Measurements from ENCODE around the gene GOLGA8A. TPM values are rescaled to one million over a fixed set of nuclear protein-coding genes. Genes with fewer than 3 reads are reported as not detected.
"Not testable (repeated sequence)": the region's sequence is repeated elsewhere in the genome, so short reads cannot be mapped to it uniquely, and the experiment has no call there.

Gene GOLGA8A
- total RNA-seq, 1 donor from 2014 or later = 37.2 TPM

DNA sequence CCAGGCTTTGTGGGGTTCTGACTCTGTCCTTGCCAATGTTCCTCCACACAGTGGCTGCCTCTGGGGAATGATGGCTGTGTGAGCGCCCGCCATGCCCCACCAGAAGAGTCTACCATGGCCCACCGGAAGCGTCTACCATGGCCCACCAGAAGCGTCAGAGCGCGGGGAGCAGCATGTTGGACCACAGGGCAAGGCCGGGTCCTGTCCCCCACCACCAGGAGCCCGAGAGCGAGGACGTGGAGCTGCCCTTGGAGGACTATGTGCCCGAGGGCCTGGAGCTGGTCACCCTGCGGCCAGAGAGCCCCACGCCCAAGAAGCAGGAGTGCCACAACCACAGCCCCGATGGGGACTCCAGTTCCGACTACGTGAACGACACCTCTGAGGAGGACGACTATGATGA lies 28.1 kb downstream of the GOLGA8A start:
- DNase-seq (ENCODE audit: extremely low read depth, low read depth, low spot score) = not testable (repeated sequence)

DNA sequence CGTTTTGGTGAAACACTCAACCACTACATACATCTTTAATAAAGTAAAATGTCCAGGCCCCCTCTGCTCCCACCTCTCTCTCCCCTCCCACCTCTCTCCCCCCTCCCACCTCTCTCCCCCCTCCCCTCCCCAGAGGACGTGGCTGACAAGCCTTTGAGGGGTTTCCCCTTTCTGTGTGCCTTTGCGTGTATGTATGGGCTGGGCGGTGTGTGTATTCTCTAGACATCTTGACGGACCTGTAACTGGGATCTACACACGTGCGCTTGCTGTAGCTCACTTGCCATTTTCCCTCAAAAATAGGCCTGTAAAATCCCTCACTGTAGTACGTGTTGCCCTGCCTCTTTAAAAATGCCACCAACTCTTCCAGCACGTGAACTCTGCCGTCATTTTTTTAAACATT lies 28.6 kb downstream of the GOLGA8A start:
- DNase-seq (ENCODE audit: extremely low read depth, low read depth, low spot score) = not testable (repeated sequence)

DNA sequence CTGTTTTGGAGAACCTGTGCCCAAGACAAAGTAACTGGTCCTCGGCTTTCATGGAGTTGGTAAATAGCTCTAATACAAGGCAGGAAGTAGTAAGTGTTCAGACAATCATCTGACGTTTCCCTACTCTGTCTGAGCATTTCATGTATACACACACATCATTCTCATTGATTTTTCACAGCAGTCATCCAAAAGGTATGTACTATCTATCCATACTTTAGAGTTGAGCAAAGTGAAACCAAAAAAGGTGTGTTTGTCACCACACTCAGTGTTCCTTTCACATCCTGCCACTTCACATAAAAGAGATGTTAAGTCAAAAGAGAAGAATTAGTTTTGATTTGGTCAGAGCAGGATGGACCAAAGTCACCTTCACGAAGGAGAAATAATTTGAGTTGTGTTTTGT lies 33.7 kb downstream of the GOLGA8A start:
- not testable (repeated sequence) for DNase-seq (ENCODE audit: extremely low read depth, low read depth, low spot score)

DNA sequence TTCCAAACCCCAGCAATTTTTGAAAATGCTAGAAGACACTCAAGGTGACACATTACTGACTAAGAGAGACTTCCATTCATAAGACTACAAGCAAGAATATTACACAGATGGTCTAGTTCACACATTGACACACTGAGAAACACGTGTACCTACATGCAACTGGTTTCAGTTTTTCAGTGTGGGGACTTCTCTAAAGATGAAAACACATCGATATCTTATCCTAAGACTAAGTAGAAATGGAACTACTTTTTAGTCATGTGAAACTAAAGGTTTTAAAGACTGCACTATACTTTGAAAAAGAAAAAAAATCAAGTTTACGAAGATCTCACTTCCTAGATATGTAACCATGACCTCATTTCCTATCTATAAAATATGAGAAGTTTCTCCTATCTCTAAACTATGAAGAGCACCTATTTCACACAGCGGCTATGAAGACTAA lies 34.4 kb downstream of the GOLGA8A start:
- not testable (repeated sequence) for DNase-seq (ENCODE audit: extremely low read depth, low read depth, low spot score)

DNA sequence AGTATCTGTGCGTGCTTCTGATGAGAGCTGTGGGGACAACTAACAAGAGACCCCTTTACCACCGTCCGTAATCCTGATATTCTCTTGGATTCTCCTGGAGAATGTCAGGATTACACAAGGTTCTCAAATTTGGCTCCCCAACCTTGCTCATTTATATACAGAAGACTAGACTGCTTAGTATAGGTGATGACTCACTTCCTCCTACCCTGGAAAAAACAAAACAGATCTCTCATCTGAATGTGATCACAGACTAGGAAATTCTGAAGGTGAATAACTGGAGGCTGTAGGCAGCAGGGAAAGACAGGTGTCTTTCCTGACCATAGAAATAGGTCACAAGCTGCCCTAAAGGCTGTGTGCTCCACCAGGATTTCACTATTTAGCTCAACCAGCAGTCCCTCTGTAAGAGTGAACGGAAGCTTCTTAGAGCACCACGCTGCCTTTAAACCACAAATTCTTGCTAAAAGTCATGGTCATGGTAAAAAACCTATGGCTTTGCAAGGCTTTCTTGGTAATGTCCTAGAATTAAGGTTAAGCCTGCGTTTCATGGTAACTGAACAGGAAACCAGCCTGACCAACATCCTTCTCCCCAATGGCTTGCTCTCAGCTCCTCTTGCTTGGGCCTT lies 39.9 kb downstream of the GOLGA8A start:
- not testable (repeated sequence) for DNase-seq (ENCODE audit: extremely low read depth, low read depth, low spot score)

DNA sequence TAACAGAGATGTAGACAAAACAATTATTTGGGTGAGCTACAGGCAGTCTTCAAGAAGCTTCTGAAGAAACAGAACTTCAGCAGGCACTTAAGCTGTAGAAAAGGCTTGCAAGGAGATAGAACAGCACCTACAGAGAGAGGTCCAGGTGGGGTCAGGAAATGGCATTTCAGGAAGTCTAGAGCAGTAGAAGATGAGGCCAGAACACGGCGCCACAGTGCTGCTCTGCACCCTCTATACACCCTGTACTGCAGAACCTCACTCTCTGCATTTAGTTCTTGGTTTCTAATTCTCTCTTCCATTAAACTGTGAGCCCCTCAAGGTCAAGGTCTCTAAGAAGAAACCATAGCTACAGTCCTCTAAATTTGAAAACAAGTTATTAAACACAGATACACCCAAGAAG lies 44.6 kb downstream of the GOLGA8A start:
- DNase-seq (ENCODE audit: extremely low read depth, low read depth, low spot score) = not testable (repeated sequence)

DNA sequence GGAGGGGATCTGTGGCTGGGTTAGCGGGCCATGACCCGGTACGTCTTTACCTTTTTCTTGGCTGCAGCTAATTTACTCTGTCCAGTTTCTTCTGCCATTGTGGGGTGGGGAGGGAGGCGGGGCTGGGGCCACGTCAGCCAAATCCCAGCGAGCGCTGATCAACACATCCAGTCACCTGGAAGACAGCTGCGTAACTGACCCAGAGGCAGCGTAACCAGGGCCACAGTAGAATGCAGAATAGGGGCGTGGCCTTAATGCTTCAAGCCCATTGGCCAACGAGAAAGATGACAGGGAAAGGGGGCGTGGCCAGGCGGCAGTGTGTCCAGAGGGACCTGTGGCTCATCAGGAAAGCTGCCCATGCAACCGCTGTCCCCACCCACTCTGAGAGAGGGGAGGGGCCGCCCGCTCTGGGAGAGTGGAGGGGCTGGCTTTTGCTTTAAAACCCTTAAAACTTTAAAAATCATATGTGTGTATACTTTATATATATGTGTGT lies 48.0 kb downstream of the GOLGA8A start:
- DNase-seq (ENCODE audit: extremely low read depth, low read depth, low spot score) = not testable (repeated sequence)

Other genes with a start within 250 kb of the GOLGA8A start
- gene KATNBL1, start 227.7 kb downstream of the GOLGA8A start, total RNA-seq = 35.0 and 47.7 TPM in 2 replicates
- 145 and 150 TPM in 2 replicates for gene EMC4, start 212.8 kb downstream of the GOLGA8A start, total RNA-seq
- gene SLC12A6, start 100.0 kb downstream of the GOLGA8A start, total RNA-seq = 23.0 and 29.8 TPM in 2 replicates
- 397 TPM in 2 replicates for gene NOP10, start 94.7 kb downstream of the GOLGA8A start, total RNA-seq
- gene NUTM1, start 94.5 kb downstream of the GOLGA8A start, total RNA-seq = not detected in 2 replicates
- gene LPCAT4, start 70.6 kb downstream of the GOLGA8A start, total RNA-seq = 15.1 and 19.6 TPM in 2 replicates
- 9.3 and 25.9 TPM in 2 replicates for gene GOLGA8B, start 145.8 kb upstream of the GOLGA8A start, total RNA-seq